Small intestine (tissue), 7 donors: Measurements from ENCODE around the gene ILRUN. TPM values are rescaled to one million over a fixed set of nuclear protein-coding genes. Genes with fewer than 3 reads are reported as not detected.
"Not testable (repeated sequence)": the region's sequence is repeated elsewhere in the genome, so short reads cannot be mapped to it uniquely, and the experiment has no call there.

Source experiments
- DNase-seq, 2 donors: peaks; one replicate each; pipeline versions ENCODE4 v3.0.0 to v3.0.0-alpha.2; 2013
- FAIRE-seq: peaks from 2 replicates; lab custom pipeline; 2012; peaks lifted over from hg19 to GRCh38; lab: Jason Lieb, UNC
- H3K27ac ChIP-seq, 3 donors: one replicate each; pipeline ENCODE4 v1.5.1; 2013; ENCODE audit warnings: low read length in 2 of 3, mild to moderate bottlenecking in 2 of 3, control low read depth in 1 of 3, inconsistent platforms in 1 of 3, low read depth in 1 of 3, moderate library complexity in 1 of 3
- H3K27me3 ChIP-seq, 3 donors: one replicate each; pipeline ENCODE4 v1.6.1; 2013; ENCODE audit warnings: low read length in 3 of 3, inconsistent platforms in 1 of 3; ENCODE audit not compliant: control insufficient read depth in 3 of 3, insufficient read depth in 3 of 3
- H3K36me3 ChIP-seq, 3 donors: one replicate each; pipeline ENCODE4 v1.6.1; 2013; ENCODE audit warnings: low read length in 3 of 3, inconsistent platforms in 1 of 3, low read depth in 1 of 3, mild to moderate bottlenecking in 1 of 3, moderate library complexity in 1 of 3; ENCODE audit not compliant: control insufficient read depth in 3 of 3, insufficient read depth in 2 of 3
- H3K4me1 ChIP-seq, 3 donors: one replicate each; pipeline ENCODE4 v1.6.1; 2013; ENCODE audit warnings: low read length in 2 of 3, inconsistent platforms in 1 of 3, low read depth in 1 of 3, mild to moderate bottlenecking in 1 of 3, moderate library complexity in 1 of 3; ENCODE audit not compliant: control insufficient read depth in 3 of 3, insufficient read depth in 2 of 3
- H3K4me3 ChIP-seq, 3 donors: one replicate each; pipeline ENCODE4 v1.5.1; 2013; ENCODE audit warnings: low read length in 3 of 3, control low read depth in 1 of 3, inconsistent platforms in 1 of 3, low read depth in 1 of 3, mild to moderate bottlenecking in 1 of 3, moderate library complexity in 1 of 3
- H3K9me3 ChIP-seq, 2 donors: one replicate each; pipeline ENCODE4 v1.6.1; 2013; ENCODE audit warnings: low read depth in 1 of 2, low read length in 1 of 2; ENCODE audit not compliant: control insufficient read depth in 2 of 2, insufficient read depth in 1 of 2
- WGBS, 3 donors: extraction: QIAGEN DNeasy Blood & Tissue Kit; methylation state at CpG; one replicate each; pipeline ENCODE4 v1.1.7; 2013; 5-methylcytosine and 5-hydroxymethylcytosine counted together
- polyA plus RNA-seq, 4 donors: library from polyadenylated mRNA; stranded (reverse) in 3 of 4; unstranded in 1 of 4; fragments of 200-250 nt in 3 of 4; fragments of 120-200 nt in 1 of 4; gene quantifications; one replicate each; pipeline versions ENCODE4 v1.2.1 to v1.2.3, GENCODE V29; 2013
- donor health status: healthy with polysubstance abuse.
- donor health status: control.
- donor health status: control.
- donor health status: Bipolar disorder and iron deficiency.
- donor health status: healthy.

Gene ILRUN
- polyA plus RNA-seq, 4 donors = 44.3 to 53.5 (median 47.3) TPM

DNA sequence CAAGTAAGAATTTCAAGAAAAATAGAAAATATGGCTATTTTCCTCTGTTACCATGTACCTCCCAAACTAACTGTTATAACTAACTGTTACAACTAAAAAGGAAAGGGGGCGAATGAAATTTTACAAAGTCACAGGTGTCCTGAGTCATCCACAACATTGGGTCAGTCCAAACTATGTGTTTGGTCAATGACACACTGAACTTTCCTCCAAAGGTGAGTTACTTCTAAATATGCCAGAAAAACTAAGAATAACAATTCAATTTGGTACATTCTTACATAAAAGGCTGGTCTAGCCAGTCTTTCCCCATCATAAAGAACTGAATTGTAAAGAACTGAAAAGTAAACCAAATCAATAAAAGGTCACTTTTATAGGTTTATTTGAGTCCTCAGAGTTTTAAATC is 44.3 kb downstream of the ILRUN start:
- no peaks in the 10 kb centered on the region for H3K27me3 ChIP-seq
- FAIRE-seq (no peak), DNase-seq (no peak)
- no peaks in the 10 kb centered on the region for H3K9me3 ChIP-seq
- no peak overlapping the region for H3K4me3 ChIP-seq
- WGBS, 3 donors = 96 to 100% (median 100%) methylated on average over 1 of the region's 1 CpG
- no peak overlapping the region for H3K27ac ChIP-seq
- peaks cover 0 to 11% (median 2%) of the 10 kb centered on the region in 3 donors for H3K36me3 ChIP-seq
- H3K4me1 ChIP-seq = peaks cover 4 to 17% (median 9%) of the 10 kb centered on the region in 3 donors

GRCh38 chr6:34650823-34651222 is 45.7 kb downstream of the ILRUN start:
- FAIRE-seq = no peak
- Histone ChIP-seq H3K27ac (no peak overlapping the region), H3K4me3 (no peak overlapping the region), H3K27me3 (no peaks in the 10 kb centered on the region), H3K36me3 (peaks cover under 1 to 14% (median 8%) of the 10 kb centered on the region in 3 donors), H3K4me1 (peaks cover 0 to 2% (median 2%) of the 10 kb centered on the region in 3 donors), H3K9me3 (no peaks in the 10 kb centered on the region)
- 84 to 93% (median 87%) methylated on average over 2 of the region's 2 CpGs for WGBS, 3 donors
- DNase-seq = no peak

DNA sequence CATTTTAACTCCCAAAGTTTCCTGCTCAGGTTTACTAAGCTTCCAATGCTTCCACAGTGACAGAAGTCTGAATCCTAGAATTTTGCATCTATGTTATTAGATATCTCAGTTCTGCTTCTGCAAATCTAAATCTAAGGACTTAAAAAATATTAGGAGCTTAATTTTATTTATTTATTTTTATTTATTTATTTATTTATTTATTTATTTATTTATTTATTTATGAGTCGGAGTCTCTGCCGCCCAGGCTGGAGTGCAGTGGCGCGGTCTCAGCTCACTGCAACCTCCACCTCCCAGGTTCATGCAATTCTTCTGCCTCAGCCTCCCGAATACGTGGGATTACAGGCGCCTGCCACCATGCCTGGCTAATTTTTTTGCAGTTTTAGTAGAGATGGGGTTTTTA is 46.3 kb downstream of the ILRUN start:
- WGBS, 3 donors = 95 to 98% (median 97%) methylated on average over 7 of the region's 7 CpGs
- H3K9me3 ChIP-seq, H3K27ac ChIP-seq, H3K27me3 ChIP-seq, H3K4me3 ChIP-seq, H3K4me1 ChIP-seq, DNase-seq, FAIRE-seq: not testable (repeated sequence)
- H3K36me3 ChIP-seq = peaks cover 6 to 19% (median 9%) of the 10 kb centered on the region in 3 donors

DNA sequence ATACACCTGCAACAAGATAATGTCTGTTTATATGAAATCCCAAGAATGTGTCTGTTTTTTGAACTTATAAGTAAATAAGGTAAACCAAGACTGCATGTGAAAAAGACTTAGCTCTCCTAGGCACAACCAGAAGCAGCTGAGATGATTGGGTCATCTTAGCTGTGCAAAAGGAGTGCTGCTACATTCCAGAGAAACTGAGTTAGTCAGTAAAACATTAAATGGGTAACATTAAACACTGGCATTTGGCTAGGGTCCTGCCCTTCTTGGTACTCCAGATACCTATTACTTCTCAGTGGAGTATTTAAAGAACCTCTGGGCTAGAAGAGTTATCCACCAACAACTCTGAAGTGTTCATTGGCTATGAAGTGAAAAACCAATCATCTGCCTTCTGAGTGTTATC is 47.8 kb downstream of the ILRUN start:
- DNase-seq (no peak), FAIRE-seq (no peak)
- Histone ChIP-seq H3K4me1 (no peaks in the 10 kb centered on the region), H3K27ac (no peak overlapping the region), H3K9me3 (no peaks in the 10 kb centered on the region), H3K4me3 (no peak overlapping the region), H3K27me3 (no peaks in the 10 kb centered on the region), H3K36me3 (peaks cover 6 to 23% (median 14%) of the 10 kb centered on the region in 3 donors)

Other genes starting within 250 kb of the ILRUN start
- 1 to 10 TPM in 1 of 4 donors, under 1 TPM in 1, not detected in 2; 0.19 to 1.6 TPM for gene PACSIN1, start 230.7 kb downstream of the ILRUN start, polyA plus RNA-seq
- 10 to 100 TPM; 10.9 to 20.6 (median 16.7) TPM for gene SPDEF, start 140.4 kb downstream of the ILRUN start, polyA plus RNA-seq
- gene SNRPC, start 60.7 kb upstream of the ILRUN start, polyA plus RNA-seq = 100 to 1,000 TPM; 114 to 163 (median 148) TPM
- 1 to 10 TPM; 1.3 to 7.9 (median 3.2) TPM for gene BLTP3A, start 95.3 kb upstream of the ILRUN start, polyA plus RNA-seq
- 10 to 100 TPM; 31.0 to 45.2 (median 38.9) TPM for gene TAF11, start 191.3 kb upstream of the ILRUN start, polyA plus RNA-seq
- gene ANKS1A, start 192.5 kb upstream of the ILRUN start, polyA plus RNA-seq = 10 to 100 TPM in 2 of 4 donors, 1 to 10 TPM in 2; 6.5 to 29.9 (median 10.8) TPM